NCI-H1417 (cell line): ENCODE results near the gene SPTBN5.

Experiments
- DNase-seq, 3 experiments: peaks; one replicate each; lab custom pipeline; 2025; lab: John Stamatoyannopoulos, UW

SPTBN5 gene

DNA sequence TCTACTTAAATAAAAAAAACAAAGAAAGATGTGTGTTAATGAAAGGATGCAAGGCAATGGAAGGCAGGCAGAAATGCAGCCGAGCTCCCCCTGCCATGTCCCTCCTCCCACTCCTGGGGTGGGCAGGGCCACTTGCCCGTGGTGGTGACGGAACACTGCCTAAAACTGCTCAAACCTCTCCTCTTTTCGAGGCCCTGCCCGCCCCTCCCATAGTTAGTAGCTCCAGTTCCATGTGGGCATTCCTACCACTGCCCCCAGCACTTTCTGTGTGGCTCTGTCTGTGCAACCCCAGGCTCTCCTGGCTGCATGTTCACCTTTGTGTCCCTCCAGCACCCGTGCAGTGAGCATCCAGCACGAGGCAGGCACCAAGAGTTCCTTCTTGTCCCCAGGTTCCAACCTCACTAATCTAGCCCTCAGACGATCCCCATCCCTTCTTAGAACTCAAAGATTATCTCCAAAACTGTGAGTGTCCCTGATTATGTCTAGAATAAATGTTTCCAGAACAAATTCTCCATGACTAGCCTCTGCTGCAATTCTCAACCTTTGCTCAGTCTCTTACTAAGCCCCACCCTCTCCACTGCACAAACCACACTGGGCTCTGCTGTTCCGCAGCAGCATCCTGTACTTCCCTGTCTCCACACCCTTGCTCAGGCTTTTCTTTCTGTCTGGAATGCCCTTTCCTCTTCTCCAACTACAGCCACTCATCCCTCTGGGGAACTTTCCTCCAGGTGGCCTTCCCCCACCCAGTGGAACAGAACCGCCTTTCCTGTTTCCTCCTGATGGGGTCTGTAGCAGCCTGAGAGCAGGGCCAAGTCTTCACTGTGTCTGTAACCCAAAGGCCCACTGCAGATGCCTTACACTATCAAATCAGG lies 32.6 kb upstream of the SPTBN5 start:
- DNase-seq = no peak

DNA sequence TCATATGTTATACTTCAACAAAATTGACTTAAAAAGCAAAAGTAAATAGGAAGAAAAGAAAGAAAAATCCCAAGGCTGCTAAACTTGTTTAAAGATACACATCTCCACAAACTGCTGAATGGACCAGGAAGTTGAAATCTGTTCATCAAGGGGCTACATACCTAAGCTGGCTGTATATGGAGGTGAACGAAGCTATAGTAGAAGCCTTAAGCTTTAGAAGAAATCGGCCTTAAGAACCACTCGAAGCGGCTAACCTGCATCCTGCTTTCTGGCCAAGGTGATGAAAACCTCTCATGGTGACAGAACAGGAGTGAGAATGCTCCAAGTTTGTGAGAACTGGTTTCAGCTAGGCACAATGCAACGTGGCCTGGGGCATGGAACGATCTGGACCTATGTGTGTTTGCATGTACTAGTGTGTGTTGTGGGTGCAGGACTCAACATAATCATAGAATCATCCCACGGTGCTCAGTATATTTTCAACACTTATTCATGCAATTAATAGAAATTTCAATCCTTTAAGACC lies 31.3 kb upstream of the SPTBN5 start:
- DNase-seq = no peak

DNA sequence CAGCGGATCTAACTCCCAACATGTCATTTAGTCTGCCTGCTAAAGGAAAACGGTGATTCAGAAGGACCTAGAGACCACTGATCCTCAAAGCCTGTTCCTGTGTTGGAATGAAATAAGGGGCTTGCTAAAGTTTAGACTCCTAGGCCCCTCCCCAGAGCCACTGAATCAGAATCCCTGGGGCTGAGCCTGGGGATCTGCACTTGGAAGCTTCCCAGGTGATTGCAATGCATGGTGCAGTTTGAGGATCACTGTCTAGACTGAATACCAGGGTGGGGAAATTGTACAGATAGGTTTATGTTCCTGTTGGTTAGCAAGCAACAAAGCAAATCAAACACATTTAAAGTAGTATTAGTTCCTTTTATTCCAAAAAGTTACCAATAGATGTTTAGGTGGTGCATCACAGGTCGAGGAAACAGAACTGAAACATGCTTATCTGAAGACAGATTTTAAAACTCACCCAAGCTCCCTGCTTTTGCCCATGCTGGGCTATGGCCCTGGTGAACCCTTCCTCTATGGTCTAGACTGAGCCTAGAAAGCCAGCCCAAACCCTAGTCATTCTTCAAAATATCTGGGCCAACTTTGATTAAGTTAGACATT lies 29.6 kb upstream of the SPTBN5 start:
- DNase-seq = no peak

DNA sequence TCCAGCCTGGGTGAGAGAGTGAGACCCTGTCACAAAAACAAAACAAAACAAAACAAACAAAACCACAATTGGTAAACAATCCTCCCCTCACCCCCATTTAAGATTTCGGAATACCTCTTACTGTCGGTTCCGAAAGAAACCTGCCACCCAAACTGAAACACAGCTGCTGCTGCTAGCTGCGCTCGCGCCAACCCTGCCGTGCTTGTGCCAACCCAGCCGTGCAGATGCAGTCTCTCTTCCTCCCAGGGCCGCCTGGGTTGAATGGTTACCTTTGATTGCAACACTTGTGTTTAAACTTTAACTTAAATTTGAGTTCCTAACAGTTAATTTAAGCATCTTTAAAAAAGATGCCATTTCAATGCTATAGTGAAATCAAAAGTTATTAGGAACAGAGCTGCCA lies 28.5 kb upstream of the SPTBN5 start:
- DNase-seq = no peak

DNA sequence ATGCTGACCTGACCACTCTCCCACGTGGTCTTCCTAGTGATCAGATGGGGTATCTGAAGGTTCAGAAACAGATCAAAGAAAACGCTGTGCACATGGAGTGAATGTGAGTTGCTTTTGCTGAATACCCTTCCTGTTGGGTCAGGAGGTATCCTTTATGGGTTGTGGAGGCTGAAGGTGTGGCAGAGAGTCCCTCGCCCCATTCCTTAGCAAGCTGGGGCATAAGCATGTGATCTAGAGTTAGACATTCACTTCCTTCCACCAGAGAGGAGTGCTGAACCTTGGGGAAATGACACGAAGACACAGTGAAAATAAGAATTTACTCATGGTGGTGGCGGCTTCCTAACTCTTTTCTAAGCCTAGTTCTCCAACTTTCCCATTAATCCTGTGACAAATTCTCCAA lies 27.8 kb upstream of the SPTBN5 start:
- DNase-seq = no peak

DNA sequence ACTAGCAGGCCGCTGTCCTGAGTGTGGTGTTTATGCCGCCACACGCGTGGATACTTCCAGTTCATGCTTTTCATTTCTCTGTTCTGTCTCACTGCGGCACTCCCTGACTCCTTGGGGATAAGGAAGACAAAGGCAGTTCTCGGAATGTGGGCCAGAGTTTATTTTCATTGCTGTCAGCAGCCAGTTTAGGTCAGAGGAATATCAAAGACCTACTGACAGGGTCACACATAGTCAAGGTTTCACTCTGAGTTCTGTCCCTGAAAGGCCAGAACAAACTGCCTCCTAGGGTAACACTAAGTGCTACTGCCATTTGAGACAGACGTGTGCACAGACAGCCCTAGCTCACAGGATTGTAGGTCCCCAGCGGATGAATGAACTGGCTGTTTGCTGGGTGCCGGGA lies 27.3 kb upstream of the SPTBN5 start:
- no peak for DNase-seq

DNA sequence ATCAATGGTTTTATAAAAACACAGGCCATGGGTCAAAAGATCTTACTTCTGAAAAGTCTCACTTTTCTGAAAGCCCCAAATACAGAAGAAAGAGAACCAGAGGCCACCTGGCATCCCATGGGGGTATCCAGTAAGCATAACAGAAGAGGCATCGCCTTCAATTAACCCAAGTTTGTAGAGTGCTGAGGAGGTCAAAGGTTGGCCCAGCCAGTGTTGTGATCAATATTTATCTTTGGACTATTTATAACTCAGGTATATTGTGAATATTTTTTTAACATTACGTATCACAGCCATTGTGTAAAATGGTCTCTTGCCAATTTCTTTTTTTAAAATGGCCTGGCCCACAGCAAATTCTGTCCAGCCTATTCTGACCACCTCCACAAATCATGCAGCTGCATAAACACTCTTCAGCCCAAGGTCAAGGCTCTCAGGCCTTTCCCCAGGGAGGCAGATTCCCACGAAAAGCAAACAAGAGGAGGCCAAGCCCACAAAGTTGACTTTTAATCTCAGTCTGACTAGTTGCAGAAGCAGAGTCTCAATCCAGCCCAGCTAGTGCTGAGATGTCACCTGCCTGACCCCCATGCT lies 26.2 kb upstream of the SPTBN5 start:
- DNase-seq = peak in 1 of 3 experiments; percentile 48

DNA sequence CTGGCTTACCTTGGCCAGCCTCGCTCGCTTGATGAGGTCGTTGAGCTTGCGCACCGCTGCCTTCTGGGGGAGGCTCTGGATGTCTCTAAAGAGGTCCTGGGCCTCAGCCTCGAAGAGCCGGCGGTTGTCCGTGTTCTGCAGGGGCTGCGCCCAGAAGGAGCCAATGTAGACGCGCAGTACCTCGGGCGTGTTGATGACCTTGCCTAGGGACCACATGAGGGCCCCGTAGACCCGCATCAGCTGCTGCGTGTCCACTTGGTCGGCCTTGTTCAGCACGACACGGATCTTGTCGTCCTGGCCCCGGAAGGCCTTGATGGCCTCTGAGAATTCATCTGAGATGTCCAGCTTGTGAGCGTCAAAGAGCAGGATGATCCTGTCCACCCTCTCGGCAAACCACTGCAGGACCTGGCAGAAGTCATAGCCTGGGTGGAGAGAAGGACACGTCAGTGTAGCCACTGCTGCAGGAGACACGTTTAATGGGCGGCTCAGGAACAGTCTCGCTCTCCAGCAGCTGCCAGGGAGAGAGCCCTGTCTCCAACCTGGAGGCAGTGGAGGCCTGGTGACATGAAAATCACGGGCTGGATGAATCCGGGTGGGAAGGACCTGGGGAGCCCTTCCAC lies 25.5 kb upstream of the SPTBN5 start:
- DNase-seq = peak in 1 of 3 experiments; percentile 7

DNA sequence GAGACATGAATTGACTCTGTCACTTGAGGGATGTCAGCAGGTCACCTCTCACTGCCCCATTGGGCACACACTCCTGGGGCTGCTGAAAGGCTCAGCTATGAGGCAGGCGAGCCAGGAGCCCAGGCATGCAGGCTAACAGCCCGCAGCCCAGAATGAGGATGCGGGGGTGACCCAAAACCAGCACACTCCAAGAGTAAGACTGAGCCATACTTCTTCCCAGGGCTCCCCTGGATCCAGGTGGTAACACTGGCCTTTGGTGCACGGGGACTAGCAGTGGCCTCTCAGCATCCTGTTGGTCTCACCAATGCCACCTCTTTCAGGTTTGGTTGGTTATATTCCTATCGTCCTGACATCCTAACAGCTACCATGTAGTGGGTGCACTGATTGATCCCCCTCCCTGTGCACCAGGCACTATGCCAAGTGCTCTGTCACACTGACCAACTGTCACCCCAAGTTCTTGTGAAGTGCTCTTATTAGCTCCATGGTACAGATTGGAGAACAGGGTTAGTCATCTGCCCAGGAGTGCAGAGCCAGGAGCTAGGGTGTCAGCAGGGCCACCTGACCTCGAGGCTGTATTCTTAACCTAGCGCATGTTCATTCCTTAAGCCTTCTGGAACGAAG lies 24.8 kb upstream of the SPTBN5 start:
- no peak for DNase-seq

DNA sequence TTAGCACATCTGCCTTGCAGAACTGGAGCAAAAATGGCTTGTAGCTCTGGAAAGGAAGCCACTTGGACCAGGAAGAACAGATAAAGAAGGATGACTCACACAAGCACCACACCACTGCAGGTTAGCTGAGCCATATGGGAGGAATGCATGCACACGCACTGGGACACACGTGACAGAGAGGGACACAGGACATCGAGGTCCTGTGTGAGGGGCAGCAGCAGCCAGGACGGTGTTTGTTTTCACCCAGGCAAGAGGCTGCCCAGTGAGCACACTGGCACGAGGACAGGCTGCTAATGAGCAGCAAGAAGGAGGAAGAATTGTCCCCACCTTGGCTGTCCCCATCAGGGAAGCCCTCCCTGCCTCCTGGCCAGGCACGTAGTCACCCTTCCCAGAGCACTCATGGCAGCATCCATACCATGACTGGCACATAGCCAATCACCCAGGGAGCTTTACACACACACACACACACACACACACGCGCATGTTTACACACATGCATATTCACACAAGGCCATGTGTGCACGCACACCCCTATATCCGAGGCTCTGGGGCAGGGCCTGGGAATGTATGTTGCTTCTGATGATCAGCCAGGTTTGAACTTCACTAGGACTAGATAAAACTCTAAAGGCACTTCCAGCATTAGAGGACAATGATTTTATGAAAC lies 24.0 kb upstream of the SPTBN5 start:
- DNase-seq = no peak

DNA sequence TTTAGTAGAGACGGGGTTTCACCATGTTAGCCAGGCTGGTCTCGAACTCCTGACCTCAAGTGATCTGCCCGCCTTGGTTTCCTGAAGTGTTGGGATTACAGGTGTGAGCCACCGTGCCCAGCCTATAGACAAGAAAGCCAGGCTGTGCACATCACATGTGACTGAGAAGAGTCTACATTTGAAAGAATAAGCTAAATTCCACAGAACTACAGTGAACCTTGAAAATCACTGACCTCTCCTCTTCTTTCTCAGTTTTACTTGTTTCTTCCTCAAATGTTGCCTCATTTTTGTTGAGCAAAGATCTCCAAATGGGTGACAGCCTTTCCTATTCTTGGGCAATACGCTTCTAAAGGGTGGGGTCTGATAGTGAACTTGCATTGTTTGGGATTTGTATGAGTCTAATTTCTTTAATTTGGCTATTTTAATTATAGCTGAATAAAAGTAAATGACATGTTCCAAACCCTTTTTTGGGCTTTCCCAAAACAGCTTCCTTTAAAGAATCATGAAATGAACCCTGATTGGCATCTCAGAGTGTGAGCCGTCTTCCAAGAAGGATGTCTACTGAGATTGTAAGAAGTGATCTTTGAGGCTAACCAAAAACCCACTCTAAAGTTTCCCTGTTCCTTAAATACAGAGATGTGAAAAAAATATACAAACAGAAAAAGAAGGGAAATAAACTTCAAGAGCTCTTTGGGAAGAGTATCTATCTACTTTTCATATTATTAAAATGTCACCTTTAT lies 21.6 kb upstream of the SPTBN5 start:
- DNase-seq = no peak

DNA sequence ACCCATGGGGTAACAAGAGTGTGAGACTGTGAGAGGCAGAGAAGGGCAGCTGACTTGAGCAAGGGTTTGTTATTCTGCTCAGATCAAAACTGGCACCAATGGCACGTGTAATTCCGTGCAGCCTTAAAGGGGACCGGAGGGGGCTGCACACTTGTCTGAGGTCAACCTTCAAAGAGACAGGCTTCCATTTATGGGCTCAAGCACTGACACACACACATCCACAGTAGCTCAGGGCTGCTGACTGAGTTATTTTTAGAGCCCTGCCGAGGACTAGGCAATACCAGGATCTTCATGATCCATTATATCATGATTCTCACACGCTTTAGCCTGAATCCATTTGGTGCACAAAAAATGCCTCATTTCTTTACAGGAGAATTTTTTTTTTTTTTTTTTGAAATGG lies 20.6 kb upstream of the SPTBN5 start:
- no peak for DNase-seq

DNA sequence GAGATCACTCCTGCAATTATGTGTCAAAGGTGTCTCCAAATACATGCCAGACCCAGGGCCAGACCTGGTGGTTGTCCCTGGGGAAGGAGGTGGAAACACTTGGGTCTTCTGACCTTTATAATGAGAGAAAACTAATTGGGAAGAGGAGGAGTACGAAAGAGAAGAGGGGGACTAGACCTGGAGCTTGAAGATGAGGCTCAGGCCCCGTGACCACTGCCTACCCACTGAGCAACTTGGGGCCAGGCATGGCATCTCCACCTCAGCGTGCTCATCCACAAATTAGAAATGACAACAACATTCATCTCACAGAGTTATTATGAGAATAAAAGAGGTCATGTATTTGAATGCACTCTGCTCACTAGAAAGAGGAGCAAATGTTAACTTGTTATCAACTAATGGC lies 19.4 kb upstream of the SPTBN5 start:
- no peak for DNase-seq

DNA sequence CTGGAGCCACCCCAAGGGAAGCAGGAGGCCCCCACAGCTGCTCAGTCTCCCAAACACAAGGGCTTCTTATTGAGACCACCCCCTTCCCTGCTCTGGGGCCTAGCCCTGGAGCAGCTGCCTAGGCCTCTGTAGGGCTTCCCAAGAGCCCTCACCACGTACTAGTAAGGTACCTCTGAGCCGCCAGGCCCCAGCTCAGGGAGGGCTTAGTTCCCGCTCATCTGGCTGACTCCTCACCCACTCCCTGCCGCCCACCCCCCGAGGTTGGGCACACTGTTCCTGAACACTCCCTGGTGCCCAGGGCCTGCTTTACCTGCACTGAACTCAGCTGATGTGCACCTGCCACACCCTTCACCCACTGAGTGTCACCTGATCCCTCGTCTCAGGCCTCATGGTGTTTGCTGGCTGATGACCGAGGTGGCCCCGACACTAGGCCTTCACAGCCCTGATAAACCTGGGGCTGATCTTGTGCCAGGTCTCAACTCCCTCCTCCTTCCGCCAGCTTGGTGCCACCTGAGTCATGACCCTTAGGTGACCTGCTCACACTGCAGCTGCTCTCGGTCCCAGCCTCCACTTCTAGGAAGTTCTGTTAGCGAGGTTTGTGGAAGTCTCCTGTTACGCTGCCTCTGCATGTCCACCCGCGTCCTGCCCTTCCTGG lies 18.0 kb upstream of the SPTBN5 start:
- DNase-seq = peak in 1 of 3 experiments; percentile 21

DNA sequence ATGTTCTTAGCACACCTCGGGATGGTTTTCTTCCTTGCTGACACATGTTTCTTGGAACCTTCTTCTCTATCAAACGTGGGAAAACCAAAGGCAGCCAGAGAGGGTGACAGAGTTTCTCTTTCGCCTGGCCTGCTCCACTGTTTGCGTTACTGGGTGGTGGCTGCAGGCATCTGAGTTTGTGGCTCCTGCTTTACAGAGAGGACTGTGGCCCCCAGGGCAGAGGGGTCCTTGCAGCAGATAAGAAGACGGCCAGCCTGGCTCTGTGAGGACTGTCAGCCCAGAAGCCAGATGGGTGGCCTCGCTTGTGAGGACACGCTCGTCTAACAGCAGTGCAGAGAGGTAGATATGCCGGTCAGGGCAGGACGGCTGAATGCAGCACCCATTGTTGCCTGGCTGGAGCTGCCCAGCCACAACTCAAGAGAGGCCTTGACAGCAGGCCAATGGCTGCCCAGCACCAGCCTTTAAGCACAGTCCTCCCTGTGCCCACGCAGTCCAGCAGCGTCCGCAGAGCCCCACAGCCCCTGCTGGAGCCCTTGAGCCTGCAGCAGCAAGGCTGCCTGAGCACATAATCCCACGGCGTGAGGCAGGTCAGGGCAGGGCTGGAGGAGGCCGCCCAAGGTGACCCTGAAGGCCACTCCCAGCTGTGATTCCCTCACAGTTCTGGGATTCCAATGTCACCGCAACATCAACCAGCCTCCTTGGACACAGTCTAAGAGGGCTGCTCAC lies 15.0 kb upstream of the SPTBN5 start:
- DNase-seq = no peak

DNA sequence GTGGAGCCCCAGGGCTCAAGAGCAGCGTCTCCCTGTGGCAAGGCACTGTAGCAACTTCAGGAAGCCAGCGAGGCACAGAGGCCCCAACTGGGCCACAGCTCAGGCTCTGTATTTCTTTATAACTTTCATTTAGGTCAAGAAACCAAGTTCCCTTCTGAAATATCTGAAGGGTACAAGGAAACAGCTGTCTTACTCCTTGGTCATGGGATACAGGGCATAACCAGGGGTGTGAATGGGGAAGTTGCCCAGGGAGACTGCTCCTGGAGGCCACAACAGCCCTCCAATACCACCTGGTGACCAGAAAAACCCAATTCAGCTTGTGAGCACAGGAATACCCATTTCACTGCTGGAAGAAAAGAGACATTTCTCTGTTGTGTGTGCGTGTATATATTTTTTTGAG lies 13.3 kb upstream of the SPTBN5 start:
- no peak for DNase-seq

DNA sequence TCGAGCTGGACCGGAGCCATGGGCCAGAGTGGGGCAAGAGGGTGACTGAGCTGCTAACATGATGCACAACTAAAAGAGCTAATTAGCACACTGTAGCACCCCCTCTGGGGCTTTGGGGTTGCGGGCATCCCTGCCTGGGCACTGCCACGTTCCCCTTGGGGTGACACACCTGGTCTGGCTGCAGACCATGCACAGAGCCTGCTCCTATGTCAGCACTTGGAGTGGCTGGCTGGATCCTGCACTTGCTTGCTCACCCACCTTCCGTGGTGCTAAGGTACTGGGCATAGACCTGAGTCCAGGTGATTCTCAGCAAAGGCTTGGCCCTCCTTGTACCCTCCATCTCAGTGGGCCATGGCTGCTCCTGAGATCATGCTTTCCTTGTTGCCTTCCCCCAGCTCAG lies 12.8 kb upstream of the SPTBN5 start:
- no peak for DNase-seq

DNA sequence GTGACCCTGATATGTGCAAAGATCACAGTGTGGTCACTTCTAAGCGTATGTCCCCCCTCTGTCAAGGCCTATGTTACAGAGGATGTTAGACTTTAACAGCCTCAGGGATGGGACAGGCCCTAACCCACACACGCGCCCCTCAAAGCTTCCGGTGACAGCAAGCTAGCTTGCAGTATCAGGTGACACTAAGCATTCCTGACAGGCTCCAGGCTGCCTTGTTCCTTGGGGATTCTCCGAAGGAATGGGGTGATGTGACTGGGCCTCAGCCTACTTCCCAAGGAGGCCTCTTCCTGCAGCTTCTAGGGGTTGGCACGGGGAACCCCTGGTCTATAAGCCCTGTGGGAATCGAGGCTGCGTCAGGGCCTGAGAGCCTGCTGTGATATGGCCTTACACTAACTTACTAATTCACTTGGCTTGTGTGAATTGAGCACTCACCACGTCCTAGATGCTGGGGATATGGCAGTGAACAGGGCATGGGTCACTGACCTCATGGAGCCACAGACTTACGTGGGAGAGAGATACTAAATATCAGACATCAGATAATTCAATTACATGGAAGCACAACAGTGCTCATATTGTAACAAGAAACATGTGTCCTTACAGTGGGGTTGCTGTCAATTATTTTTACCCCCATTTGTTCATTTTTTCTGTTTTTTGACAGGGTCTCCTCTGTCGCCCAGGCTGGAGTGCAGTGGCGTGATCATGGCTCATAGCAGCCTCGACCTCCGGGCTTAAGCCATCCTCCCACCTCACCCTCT lies 11.4 kb upstream of the SPTBN5 start:
- no peak for DNase-seq

DNA sequence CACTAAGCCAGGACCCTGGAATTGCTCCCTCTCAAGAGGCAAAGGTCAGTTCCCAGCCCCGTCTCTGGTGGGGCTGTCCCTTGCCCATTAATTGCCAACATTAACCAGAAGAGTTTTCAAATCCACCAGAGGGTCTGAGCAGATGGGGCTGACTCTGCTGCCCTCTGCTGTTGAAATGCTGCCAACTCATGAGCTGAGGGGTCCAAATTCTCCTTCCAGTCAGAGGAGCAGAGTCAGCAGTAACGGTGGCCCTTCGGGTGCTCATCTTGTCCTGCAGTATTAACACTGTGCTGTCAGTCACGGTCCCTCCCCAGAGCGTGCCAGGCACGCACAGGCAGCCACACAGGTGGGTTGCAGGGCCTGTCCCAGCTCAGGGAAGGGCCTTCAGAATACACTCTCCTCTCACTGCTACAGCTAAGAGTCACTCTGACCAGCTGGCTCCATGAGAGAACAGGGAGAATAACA lies 10.7 kb upstream of the SPTBN5 start:
- peak; percentile 26 to 68 (median 44) for DNase-seq
